ENCODE data around the gene NOTO.

GRCh38 chr2:73176205-73176880, 26.0 kb upstream of the NOTO start:
- TF ChIP-seq POLR2A (IDR thresholded peaks at IDR 0.05; ENCODE audit: low read depth, low read length), result no peak
- no peak for TF ChIP-seq POU2F2 (IDR thresholded peaks at IDR 0.05; ENCODE audit: low read depth, low read length)

Data from GM12891 (cell line).